ENCODE results near the gene HS3ST2.

Gene HS3ST2

DNA sequence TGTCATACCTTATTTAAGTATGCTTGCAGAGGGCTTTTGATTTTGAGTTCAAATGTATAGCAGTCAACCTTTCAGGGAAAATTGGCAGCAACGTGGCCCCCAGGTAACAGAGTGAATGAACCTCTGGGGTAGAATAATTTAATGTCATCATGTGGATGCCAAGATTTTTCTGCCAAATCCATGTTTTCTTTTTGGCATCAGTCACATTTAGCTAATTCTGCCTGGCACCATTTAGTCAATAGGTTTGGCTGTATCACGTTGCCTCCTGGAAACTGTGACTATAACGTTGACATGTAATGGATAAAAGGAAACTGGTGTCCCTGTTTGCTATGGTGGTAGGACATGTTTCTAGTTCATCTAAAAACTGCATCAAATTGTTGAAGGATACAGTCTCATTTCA, 115.5 kb downstream of the HS3ST2 start (continued):
- TF ChIP-seq ZEB2 (tag by site-specific recombination; IDR thresholded peaks at IDR 0.05) (no peak), ZNF19 (tag by site-specific recombination; IDR thresholded peaks at IDR 0.05; ENCODE audit: low read depth) (no peak), ZNF341 (tag by site-specific recombination; IDR thresholded peaks at IDR 0.05; ENCODE audit: low read depth) (no peak), ZNF324 (tag by site-specific recombination; IDR thresholded peaks at IDR 0.05) (no peak), KLF7 (tag by site-specific recombination; IDR thresholded peaks at IDR 0.05; ENCODE audit: borderline replicate concordance) (no peak)
- TF ChIP-seq, protein P1, sequence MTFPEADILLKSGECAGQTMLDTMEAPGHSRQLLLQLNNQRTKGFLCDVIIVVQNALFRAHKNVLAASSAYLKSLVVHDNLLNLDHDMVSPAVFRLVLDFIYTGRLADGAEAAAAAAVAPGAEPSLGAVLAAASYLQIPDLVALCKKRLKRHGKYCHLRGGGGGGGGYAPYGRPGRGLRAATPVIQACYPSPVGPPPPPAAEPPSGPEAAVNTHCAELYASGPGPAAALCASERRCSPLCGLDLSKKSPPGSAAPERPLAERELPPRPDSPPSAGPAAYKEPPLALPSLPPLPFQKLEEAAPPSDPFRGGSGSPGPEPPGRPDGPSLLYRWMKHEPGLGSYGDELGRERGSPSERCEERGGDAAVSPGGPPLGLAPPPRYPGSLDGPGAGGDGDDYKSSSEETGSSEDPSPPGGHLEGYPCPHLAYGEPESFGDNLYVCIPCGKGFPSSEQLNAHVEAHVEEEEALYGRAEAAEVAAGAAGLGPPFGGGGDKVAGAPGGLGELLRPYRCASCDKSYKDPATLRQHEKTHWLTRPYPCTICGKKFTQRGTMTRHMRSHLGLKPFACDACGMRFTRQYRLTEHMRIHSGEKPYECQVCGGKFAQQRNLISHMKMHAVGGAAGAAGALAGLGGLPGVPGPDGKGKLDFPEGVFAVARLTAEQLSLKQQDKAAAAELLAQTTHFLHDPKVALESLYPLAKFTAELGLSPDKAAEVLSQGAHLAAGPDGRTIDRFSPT (tag by site-specific recombination; IDR thresholded peaks at IDR 0.05) = no peak

DNA sequence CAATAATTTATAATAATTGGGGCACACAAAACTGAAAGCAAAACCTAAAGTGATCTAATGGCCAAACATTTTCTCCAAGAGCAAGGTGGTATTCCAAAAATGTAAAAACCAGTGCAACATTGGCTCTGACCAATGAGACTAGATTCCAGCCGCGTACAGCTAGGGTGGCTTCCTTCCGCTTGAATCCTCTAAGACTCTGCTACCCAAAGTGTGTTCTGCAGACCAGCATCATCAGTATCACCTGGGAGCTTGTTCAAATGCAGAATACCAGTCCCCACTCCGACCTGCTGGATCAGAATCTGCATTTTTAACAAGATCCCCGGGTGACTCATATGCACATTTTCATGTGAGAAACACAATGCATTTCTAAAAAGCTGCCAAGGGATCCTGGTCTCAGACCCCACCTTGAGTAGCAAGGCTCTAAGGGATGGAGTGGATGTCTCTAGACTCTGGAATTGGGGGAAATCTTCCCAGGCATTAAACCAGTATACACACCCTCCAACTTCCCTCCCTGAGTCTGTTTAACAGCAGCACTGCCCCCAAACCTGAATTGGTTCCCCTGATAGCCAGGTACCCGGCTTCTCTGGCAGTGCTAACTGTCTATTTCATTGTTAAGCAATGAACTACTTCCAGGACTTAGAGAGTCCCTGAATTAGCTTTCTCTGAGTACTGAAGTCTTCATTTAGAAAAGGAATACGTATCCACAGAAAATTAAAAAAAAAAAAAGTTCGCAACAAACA, 118.2 kb downstream of the HS3ST2 start:
- CTCF ChIA-PET = interaction anchor here (0.6 to 0.7 kb wide), 2 partner anchors 362 to 710 kb away, joined by 3 read pairs; no protein-coding TSS in a partner anchor
- no peak overlapping the region for H3K27ac ChIP-seq (ENCODE audit: extremely low read depth, low read depth, low read length)
- no peaks in the 10 kb centered on the region for H3K36me3 ChIP-seq (ENCODE audit: control insufficient read depth in 2 of 2, insufficient read depth in 1 of 2, low read length in 2 of 2)
- H3K9me3 ChIP-seq (ENCODE audit: control insufficient read depth, insufficient read depth, low read depth, low read length) = no peaks in the 10 kb centered on the region
- peaks cover 15% of the 10 kb centered on the region for H3K4me1 ChIP-seq (ENCODE audit: control insufficient read depth, insufficient read depth, low read length)
- TF ChIP-seq ZNF624 (tag by site-specific recombination; IDR thresholded peaks at IDR 0.05) (no peak), ZNF211 (tag by site-specific recombination; IDR thresholded peaks at IDR 0.05; ENCODE audit: low read depth) (no peak), SETDB1 (IDR thresholded peaks at IDR 0.05; ENCODE audit: insufficient read length, low read length) (no peak), MEIS1 (CRISPR knock-in tag; IDR thresholded peaks at IDR 0.05; ENCODE audit: borderline replicate concordance) (no peak), ZNF530 (tag by site-specific recombination; IDR thresholded peaks at IDR 0.05; ENCODE audit: low read depth) (no peak), ZNF266 (tag by site-specific recombination; IDR thresholded peaks at IDR 0.05; ENCODE audit: low read depth) (no peak), ZNF138 (tag by site-specific recombination; IDR thresholded peaks at IDR 0.05; ENCODE audit: borderline replicate concordance) (no peak), BCL11B (tag by site-specific recombination; IDR thresholded peaks at IDR 0.05; ENCODE audit: low read depth) (no peak), ZFP69B (tag by site-specific recombination; IDR thresholded peaks at IDR 0.05) (no peak)
- TF ChIP-seq, protein P2, sequence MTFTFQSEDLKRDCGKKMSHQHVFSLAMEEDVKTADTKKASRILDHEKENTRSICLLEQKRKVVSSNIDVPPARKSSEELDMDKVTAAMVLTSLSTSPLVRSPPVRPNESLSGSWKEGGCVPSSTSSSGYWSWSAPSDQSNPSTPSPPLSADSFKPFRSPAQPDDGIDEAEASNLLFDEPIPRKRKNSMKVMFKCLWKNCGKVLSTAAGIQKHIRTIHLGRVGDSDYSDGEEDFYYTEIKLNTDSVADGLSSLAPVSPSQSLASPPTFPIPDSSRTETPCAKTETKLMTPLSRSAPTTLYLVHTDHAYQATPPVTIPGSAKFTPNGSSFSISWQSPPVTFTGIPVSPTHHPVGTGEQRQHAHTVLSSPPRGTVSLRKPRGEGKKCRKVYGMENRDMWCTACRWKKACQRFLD (tag by site-specific recombination; IDR thresholded peaks at IDR 0.05) = no peak
- TF ChIP-seq, protein P3, sequence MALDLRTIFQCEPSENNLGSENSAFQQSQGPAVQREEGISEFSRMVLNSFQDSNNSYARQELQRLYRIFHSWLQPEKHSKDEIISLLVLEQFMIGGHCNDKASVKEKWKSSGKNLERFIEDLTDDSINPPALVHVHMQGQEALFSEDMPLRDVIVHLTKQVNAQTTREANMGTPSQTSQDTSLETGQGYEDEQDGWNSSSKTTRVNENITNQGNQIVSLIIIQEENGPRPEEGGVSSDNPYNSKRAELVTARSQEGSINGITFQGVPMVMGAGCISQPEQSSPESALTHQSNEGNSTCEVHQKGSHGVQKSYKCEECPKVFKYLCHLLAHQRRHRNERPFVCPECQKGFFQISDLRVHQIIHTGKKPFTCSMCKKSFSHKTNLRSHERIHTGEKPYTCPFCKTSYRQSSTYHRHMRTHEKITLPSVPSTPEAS (tag by site-specific recombination; IDR thresholded peaks at IDR 0.05) = no peak
- TF ChIP-seq, protein P4, sequence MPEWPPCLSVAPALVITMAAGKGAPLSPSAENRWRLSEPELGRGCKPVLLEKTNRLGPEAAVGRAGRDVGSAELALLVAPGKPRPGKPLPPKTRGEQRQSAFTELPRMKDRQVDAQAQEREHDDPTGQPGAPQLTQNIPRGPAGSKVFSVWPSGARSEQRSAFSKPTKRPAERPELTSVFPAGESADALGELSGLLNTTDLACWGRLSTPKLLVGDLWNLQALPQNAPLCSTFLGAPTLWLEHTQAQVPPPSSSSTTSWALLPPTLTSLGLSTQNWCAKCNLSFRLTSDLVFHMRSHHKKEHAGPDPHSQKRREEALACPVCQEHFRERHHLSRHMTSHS (tag by site-specific recombination; IDR thresholded peaks at IDR 0.05) = no peak
- no peak overlapping the region for H3K4me3 ChIP-seq (ENCODE audit: low read depth, low read length)
- POLR2A ChIA-PET = no interaction called here

DNA sequence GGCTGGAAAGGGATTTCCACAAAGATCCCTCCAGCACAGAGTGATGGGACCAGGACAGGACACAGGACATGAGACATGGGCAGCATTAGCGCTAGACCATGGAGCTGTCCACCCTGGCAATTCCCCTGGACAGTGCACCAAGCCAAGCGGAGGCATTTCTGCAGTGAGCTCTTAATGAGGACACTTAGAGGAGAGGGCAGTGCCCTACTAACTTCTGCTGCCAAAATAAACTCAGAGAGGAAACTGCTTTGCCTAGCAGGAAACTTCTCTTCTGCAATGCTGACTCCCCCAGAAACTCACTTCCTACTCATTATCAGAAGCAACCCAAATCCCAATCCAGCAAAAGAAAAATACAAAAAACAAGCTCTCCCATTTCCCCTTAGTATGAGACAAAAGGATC, 119.2 kb downstream of the HS3ST2 start:
- H3K4me3 ChIP-seq (ENCODE audit: low read depth, low read length) = no peak overlapping the region
- ChIA-PET CTCF (interaction anchor here (0.7 kb wide), 1 partner anchor 19 kb away, joined by 3 read pairs; no protein-coding TSS in a partner anchor), POLR2A (no interaction called here)
- H3K36me3 ChIP-seq (ENCODE audit: control insufficient read depth in 2 of 2, insufficient read depth in 1 of 2, low read length in 2 of 2) = no peaks in the 10 kb centered on the region
- no peaks in the 10 kb centered on the region for H3K9me3 ChIP-seq (ENCODE audit: control insufficient read depth, insufficient read depth, low read depth, low read length)
- peaks cover 10% of the 10 kb centered on the region for H3K4me1 ChIP-seq (ENCODE audit: control insufficient read depth, insufficient read depth, low read length)
- no peak overlapping the region for H3K27ac ChIP-seq (ENCODE audit: extremely low read depth, low read depth, low read length)
- TF ChIP-seq, protein P5, sequence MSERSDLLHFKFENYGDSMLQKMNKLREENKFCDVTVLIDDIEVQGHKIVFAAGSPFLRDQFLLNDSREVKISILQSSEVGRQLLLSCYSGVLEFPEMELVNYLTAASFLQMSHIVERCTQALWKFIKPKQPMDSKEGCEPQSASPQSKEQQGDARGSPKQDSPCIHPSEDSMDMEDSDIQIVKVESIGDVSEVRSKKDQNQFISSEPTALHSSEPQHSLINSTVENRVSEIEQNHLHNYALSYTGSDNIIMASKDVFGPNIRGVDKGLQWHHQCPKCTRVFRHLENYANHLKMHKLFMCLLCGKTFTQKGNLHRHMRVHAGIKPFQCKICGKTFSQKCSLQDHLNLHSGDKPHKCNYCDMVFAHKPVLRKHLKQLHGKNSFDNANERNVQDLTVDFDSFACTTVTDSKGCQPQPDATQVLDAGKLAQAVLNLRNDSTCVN (tag by site-specific recombination; optimal IDR thresholded peaks at IDR 0.05) = no peak
- no peak for TF ChIP-seq ZNF292 (tag by site-specific recombination; IDR thresholded peaks at IDR 0.05; ENCODE audit: borderline replicate concordance, low read depth)
- no peak for TF ChIP-seq ZNF837 (tag by site-specific recombination; IDR thresholded peaks at IDR 0.05)
- TF ChIP-seq MZF1 (tag by site-specific recombination; IDR thresholded peaks at IDR 0.05; ENCODE audit: borderline replicate concordance) = no peak
- TF ChIP-seq ZNF677 (tag by site-specific recombination; IDR thresholded peaks at IDR 0.05) = no peak
- no peak for TF ChIP-seq YY2 (tag by site-specific recombination; IDR thresholded peaks at IDR 0.05)
